ENCODE data around the gene MDK.

The MDK gene, protein sequence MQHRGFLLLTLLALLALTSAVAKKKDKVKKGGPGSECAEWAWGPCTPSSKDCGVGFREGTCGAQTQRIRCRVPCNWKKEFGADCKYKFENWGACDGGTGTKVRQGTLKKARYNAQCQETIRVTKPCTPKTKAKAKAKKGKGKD

GRCh38 chr11:46381048-46381818 is at the start of gene MDK:
Gene MDK (plus strand): TSS chr11:46381669. CDS start chr11:46382058, 389 bp downstream.
- Mint-ChIP-seq H3K36me3 (no peaks in the 10 kb centered on the region), H3K27me3 (peaks cover 4% of the 10 kb centered on the region), H3K4me3 (peak within 1 kb of the TSS; percentile 76), H3K9me3 (ENCODE audit: low read depth) (no peaks in the 10 kb centered on the region), H3K4me1 (ENCODE audit: low read depth) (peaks cover 5% of the 10 kb centered on the region), H3K27ac (no peak within 1 kb of the TSS)

DNA sequence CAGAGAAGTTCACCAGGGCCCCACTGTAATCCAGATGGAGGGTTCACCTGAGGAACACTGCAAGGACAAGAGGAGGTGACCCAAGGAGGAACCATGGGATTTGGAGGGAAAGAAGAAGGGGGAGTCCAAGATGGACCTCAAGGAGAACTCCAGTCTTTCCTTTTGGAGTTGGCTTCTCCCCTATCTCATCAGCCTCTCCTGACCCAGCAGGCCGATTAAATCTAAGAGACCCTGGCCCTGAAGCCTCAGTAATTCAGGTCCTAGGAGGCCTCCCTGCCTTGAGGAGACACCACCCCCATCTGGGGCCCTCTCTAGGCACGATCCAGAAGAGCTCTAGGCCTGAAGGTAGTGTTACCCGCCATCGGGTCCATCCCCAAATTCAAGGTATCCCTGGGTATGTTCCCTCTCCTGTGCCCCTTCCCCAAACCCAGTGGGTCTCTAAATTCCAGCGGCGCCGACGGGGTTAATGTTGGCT is 49.3 kb upstream of the MDK start:
- Mint-ChIP-seq H3K27ac (peak overlapping the region; percentile 81), H3K27me3 (no peaks in the 10 kb centered on the region), H3K9me3 (ENCODE audit: low read depth) (no peaks in the 10 kb centered on the region), H3K4me3 (peak overlapping the region; percentile 80), H3K36me3 (no peaks in the 10 kb centered on the region), H3K4me1 (ENCODE audit: low read depth) (peaks cover 67% of the 10 kb centered on the region)

DNA sequence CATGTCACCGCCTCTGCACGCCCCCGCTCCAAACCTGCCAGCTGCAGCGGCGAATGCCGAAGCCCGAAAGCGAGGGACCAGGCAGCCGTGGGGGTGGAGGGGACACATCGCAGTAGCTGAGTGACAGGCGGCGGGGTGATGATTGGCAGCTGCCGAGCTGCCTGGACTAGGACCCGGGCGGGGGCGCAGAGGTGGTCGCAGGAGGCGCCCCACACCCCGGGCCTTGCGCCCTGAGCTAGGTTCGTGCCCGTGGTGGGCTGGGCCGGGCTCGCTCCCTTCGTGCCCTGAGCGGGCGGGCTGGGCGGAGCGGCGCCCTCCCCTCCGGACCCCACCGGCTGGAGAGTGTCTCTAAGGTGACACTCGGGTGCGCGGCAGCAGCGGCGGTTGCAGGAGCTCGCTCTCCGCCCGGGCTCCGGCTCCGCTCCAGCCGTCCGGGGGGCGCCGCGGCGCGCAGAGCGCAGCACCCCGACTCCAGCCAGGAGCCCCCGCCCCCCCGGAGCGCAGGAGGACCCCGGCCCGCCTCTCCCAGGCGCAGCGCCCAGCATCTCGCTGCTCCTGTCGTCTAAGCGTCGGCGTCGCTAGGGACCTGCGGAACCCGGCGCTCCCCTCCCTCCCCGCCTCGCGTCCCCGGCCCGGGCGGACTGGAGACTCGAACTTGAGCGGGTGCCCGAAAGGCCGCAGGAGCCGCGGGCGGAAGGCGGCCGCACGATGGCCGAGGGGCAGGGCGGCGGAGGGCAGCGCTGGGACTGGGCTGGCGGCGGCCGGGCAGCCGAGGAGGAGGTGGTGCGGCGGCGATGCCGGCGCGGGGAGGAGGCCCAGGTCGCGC is 48.7 kb upstream of the MDK start:
- Mint-ChIP-seq H3K4me1 (ENCODE audit: low read depth) (peaks cover 67% of the 10 kb centered on the region), H3K36me3 (no peaks in the 10 kb centered on the region), H3K27ac (no peak overlapping the region), H3K9me3 (ENCODE audit: low read depth) (no peaks in the 10 kb centered on the region), H3K4me3 (peak overlapping the region; percentile 80), H3K27me3 (no peaks in the 10 kb centered on the region)

DNA sequence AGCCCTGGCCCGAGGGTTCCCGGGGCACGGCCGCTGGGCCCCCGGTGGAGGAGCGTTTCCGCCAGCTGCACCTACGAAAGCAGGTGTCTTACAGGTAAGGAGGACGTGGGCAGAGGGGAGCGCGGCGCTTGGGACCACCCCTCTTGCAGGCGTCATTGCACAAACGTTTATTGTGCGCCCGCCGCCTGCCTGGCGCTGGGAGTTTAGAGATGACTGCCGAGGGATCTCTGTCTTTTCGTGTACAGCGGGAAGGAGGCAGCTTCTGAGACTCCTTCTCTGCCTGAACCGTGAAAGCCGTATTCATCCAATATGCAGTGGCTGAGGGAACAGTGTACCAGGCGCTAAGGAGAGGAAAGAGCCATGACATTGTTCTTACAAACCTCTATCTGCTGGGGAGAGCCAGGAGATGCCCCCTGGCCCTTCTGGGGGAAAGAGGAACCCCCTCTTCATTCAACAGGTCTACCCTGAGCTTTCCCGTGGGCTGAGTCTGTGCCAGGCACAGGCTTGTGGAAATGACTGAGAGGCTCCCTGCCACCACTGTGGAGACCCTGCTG is 48.0 kb upstream of the MDK start:
- H3K27ac Mint-ChIP-seq, result no peak overlapping the region
- peaks cover 66% of the 10 kb centered on the region for H3K4me1 Mint-ChIP-seq (ENCODE audit: low read depth)
- H3K36me3 Mint-ChIP-seq, result no peaks in the 10 kb centered on the region
- H3K4me3 Mint-ChIP-seq, result peak overlapping the region; percentile 84
- H3K9me3 Mint-ChIP-seq (ENCODE audit: low read depth), result no peaks in the 10 kb centered on the region
- H3K27me3 Mint-ChIP-seq, result no peaks in the 10 kb centered on the region

DNA sequence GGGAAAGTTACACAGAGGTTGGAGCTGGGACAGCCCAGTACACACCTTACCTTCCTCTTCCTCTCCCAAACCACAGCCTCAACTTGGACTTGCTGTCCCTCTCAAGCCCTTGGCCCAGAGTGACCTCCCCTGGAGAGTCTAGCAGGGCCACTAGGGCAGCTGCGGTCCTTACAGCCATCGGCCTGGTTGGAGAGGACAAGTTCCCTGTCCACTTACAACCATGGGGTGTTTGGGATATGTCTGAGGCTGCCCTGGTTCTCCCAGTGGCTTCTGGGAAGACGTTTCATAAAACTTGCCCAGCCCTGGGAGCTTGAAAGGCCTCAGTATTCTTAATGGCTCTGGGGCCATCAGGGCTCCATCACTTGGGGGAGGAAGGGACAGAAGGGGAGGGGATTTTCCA is 47.3 kb upstream of the MDK start:
- H3K36me3 Mint-ChIP-seq, result no peaks in the 10 kb centered on the region
- H3K27me3 Mint-ChIP-seq, result no peaks in the 10 kb centered on the region
- H3K27ac Mint-ChIP-seq, result no peak overlapping the region
- H3K4me1 Mint-ChIP-seq (ENCODE audit: low read depth), result peaks cover 69% of the 10 kb centered on the region
- peak overlapping the region; percentile 84 for H3K4me3 Mint-ChIP-seq
- H3K9me3 Mint-ChIP-seq (ENCODE audit: low read depth), result no peaks in the 10 kb centered on the region

- H3K4me3 Mint-ChIP-seq, result no peak overlapping the region
- H3K9me3 Mint-ChIP-seq (ENCODE audit: low read depth), result no peaks in the 10 kb centered on the region
- no peaks in the 10 kb centered on the region for H3K36me3 Mint-ChIP-seq
- H3K4me1 Mint-ChIP-seq (ENCODE audit: low read depth), result peaks cover 63% of the 10 kb centered on the region
- peak overlapping the region; percentile 16 for H3K27ac Mint-ChIP-seq
- no peaks in the 10 kb centered on the region for H3K27me3 Mint-ChIP-seq
These were observed 46.2 kb upstream of the MDK start for GRCh38 chr11:46335271-46335670.

DNA sequence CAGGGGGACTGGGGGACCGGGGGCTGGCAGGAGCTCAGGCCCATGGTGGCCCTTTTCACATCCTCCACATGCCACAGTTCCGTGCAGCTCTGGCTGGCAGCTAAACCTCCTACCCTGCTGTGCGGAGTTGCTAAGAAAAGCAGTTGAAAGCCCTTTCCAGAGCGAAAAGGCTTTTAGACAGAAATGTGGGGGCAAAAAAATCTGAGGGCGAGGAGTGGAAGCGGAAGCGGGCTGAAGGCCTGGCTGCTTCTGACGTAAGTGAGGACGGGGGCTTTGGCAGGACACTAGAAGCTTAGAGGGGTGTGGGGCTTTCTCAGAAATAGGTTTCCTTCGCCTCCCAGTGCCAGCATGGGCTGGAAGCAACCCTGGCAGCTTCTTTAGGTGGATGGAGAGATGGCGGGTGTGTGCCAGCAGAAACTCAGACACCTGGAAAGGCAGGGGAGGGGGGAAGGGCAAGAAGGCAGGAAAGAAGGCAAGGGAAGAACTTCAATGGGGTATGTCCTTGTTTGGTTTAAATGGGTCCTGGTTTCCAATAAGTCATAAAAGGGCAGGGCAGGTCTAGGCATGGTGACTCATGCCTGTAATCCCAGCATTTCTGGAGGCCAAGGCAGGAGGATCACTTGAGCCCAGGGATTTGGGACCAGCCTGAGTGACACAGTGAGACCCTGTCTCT is 45.4 kb upstream of the MDK start:
- no peaks in the 10 kb centered on the region for H3K36me3 Mint-ChIP-seq
- H3K4me1 Mint-ChIP-seq (ENCODE audit: low read depth), result peaks cover 60% of the 10 kb centered on the region
- H3K9me3 Mint-ChIP-seq (ENCODE audit: low read depth), result no peaks in the 10 kb centered on the region
- no peaks in the 10 kb centered on the region for H3K27me3 Mint-ChIP-seq
- no peak overlapping the region for H3K4me3 Mint-ChIP-seq
- peak overlapping the region; percentile 46 for H3K27ac Mint-ChIP-seq

- H3K27ac Mint-ChIP-seq, result no peak overlapping the region
- H3K4me1 Mint-ChIP-seq (ENCODE audit: low read depth), result peaks cover 60% of the 10 kb centered on the region
These were observed 44.8 kb upstream of the MDK start for GRCh38 chr11:46336563-46337180.

GRCh38 chr11:46337626-46338345 is 43.7 kb upstream of the MDK start:
- no peak overlapping the region for H3K4me3 Mint-ChIP-seq
- H3K27ac Mint-ChIP-seq, result no peak overlapping the region
- H3K27me3 Mint-ChIP-seq, result no peaks in the 10 kb centered on the region
- peaks cover 63% of the 10 kb centered on the region for H3K4me1 Mint-ChIP-seq (ENCODE audit: low read depth)
- no peaks in the 10 kb centered on the region for H3K9me3 Mint-ChIP-seq (ENCODE audit: low read depth)
- no peaks in the 10 kb centered on the region for H3K36me3 Mint-ChIP-seq

More at GRCh38 chr11:46336563-46337180, 44.8 kb upstream of the MDK start:
- H3K36me3 Mint-ChIP-seq, result no peaks in the 10 kb centered on the region
- H3K27me3 Mint-ChIP-seq, result no peaks in the 10 kb centered on the region
- H3K9me3 Mint-ChIP-seq (ENCODE audit: low read depth), result no peaks in the 10 kb centered on the region
- no peak overlapping the region for H3K4me3 Mint-ChIP-seq

- Mint-ChIP-seq H3K36me3 (no peaks in the 10 kb centered on the region), H3K27me3 (no peaks in the 10 kb centered on the region), H3K4me3 (peak overlapping the region; percentile 27), H3K9me3 (ENCODE audit: low read depth) (no peaks in the 10 kb centered on the region), H3K27ac (no peak overlapping the region), H3K4me1 (ENCODE audit: low read depth) (peaks cover 68% of the 10 kb centered on the region)
These were observed 42.9 kb upstream of the MDK start for GRCh38 chr11:46338636-46338987.

DNA sequence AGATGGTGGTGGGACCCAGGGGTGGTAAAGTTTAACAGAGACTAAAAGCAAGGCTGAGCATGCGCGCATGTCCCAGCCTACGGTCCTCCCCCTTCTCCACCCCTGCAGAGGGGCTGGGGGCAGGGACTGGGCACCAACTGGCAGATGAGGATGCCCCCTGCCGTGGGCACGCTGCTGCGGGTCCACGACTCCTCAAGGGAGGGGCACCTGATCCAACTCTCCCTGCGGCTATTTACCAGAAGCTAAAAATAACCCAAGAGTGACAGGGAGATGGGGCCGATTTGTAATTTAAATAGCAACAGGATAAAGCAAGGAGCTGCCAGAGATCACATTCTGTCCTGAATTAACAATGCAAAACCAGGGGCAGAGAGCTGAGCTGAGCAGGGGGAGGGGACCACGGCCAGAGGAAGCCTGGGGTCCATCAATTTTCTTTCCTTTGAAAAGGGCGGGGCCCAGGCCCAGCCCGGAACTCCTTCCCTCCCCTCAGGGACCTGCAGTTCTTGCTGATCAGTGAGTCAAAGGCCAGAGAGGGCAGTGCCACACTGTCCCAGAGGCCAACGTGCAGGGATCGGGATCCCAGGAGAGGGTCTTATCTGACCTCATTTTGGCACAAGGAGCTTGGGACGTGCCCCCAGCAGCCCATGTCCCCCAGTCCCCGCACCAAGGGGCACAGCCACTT is 42.3 kb upstream of the MDK start:
- Mint-ChIP-seq H3K27me3 (no peaks in the 10 kb centered on the region), H3K27ac (no peak overlapping the region), H3K36me3 (no peaks in the 10 kb centered on the region), H3K9me3 (ENCODE audit: low read depth) (no peaks in the 10 kb centered on the region), H3K4me3 (no peak overlapping the region), H3K4me1 (ENCODE audit: low read depth) (peaks cover 68% of the 10 kb centered on the region)

DNA sequence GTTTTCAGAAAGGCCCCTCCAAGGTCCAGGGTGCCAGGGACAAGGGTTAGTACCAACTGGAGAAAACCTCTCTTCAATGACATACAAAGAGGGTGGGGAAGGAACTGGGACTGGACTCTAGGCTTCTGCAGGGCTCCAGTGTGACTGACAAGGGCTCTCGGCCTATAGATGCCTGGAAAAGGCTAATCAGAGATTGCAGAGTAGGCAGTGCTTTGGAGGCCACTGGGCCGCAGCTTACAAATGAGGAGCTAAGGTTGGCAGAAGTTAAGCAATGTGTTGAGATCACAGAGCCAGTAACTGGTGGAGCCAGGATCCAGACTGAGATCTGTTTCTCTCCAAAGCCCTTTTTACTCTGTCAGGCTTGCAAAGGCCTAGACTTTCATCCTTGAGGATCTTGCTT is 41.7 kb upstream of the MDK start:
- H3K9me3 Mint-ChIP-seq (ENCODE audit: low read depth), result no peaks in the 10 kb centered on the region
- H3K4me3 Mint-ChIP-seq, result no peak overlapping the region
- no peaks in the 10 kb centered on the region for H3K27me3 Mint-ChIP-seq
- H3K27ac Mint-ChIP-seq, result no peak overlapping the region
- no peaks in the 10 kb centered on the region for H3K36me3 Mint-ChIP-seq
- peaks cover 67% of the 10 kb centered on the region for H3K4me1 Mint-ChIP-seq (ENCODE audit: low read depth)

- Mint-ChIP-seq H3K36me3 (no peaks in the 10 kb centered on the region), H3K9me3 (ENCODE audit: low read depth) (no peaks in the 10 kb centered on the region), H3K27ac (peak overlapping the region; percentile 46), H3K27me3 (no peaks in the 10 kb centered on the region), H3K4me1 (ENCODE audit: low read depth) (peaks cover 73% of the 10 kb centered on the region), H3K4me3 (no peak overlapping the region)
These were observed 40.0 kb upstream of the MDK start for GRCh38 chr11:46341454-46341853.

All from activated naive CD8-positive, alpha-beta T cell (primary cell).